Keratinocyte (primary cell): Measurements from ENCODE around the gene UQCRQ.

ENCODE experiments used
- EZH2 ChIP-seq: IDR thresholded peaks from one replicate; pipeline ENCODE4 v1.6.1; 2012; ENCODE audit warnings: inconsistent platforms, mild to moderate bottlenecking, low read length, moderate library complexity
- TF ChIP-seq, protein P1 (sequence below), 3 experiments: IDR thresholded peaks in 1 of 3; conservative IDR thresholded peaks in 1 of 3; optimal IDR thresholded peaks in 1 of 3; 2 replicates in 2 of 3; 3 replicates in 1 of 3; pipeline versions ENCODE3 to v1.5.1; 2011; ENCODE audit warnings: low read length in 3 of 3, mild to moderate bottlenecking in 3 of 3, moderate library complexity in 2 of 3, control low read depth in 1 of 3, inconsistent platforms in 1 of 3; ENCODE audit not compliant: insufficient read depth in 2 of 3; ENCODE audit errors: extremely low read depth in 1 of 3

DNA sequence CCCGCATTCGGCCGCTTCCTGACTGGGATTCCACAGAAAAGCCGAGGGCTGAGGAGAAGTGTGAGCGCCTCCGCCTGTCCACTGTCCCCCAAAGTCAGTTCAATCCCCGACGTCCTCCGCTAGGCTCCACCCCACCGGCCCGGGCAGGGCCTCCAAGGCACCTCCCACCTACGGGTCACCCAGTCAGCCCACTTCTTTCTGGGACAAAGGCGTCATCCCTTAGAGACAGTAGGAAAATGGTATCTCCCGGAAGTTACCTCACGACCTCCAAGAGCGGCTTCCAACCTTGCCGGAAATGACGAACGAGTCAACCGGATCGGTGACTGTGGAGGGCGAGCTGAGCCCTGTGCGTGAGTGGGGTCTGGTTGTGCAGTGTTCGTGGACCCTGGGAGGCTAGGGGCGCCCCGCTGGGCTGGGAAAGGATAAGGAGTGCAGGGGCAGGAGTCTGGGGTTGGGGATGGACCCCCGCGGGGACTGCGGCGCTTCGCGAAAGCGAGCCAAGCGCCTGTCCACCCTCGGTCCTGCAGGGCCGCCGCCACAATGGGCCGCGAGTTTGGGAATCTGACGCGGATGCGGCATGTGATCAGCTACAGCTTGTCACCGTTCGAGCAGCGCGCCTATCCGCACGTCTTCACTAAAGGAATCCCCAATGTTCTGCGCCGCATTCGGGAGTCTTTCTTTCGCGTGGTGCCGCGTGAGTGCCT is at the start of gene UQCRQ, which contains the start of gene GDF9:
- TF ChIP-seq, protein P1, sequence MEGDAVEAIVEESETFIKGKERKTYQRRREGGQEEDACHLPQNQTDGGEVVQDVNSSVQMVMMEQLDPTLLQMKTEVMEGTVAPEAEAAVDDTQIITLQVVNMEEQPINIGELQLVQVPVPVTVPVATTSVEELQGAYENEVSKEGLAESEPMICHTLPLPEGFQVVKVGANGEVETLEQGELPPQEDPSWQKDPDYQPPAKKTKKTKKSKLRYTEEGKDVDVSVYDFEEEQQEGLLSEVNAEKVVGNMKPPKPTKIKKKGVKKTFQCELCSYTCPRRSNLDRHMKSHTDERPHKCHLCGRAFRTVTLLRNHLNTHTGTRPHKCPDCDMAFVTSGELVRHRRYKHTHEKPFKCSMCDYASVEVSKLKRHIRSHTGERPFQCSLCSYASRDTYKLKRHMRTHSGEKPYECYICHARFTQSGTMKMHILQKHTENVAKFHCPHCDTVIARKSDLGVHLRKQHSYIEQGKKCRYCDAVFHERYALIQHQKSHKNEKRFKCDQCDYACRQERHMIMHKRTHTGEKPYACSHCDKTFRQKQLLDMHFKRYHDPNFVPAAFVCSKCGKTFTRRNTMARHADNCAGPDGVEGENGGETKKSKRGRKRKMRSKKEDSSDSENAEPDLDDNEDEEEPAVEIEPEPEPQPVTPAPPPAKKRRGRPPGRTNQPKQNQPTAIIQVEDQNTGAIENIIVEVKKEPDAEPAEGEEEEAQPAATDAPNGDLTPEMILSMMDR (optimal IDR thresholded peaks at IDR 0.05 in 1 of 3, IDR thresholded peaks at IDR 0.05 in 1 of 3, conservative IDR thresholded peaks at IDR 0.05 in 1 of 3; ENCODE audit: extremely low read depth in 1 of 3, insufficient read depth in 2 of 3, low read length in 3 of 3), result peak in 2 of 3 experiments; percentile 10 to 63
- TF ChIP-seq EZH2, result no peak
